SKM-1 treated with dmso at 0.1 percent for 144 hours (cell line): ENCODE measurements around the gene SF3A1.

ENCODE experiments used
- DNase-seq: peaks from one replicate; lab custom pipeline; 2025; ENCODE audit not compliant: unreplicated experiment; lab: John Stamatoyannopoulos, UW

SF3A1 gene

DNA sequence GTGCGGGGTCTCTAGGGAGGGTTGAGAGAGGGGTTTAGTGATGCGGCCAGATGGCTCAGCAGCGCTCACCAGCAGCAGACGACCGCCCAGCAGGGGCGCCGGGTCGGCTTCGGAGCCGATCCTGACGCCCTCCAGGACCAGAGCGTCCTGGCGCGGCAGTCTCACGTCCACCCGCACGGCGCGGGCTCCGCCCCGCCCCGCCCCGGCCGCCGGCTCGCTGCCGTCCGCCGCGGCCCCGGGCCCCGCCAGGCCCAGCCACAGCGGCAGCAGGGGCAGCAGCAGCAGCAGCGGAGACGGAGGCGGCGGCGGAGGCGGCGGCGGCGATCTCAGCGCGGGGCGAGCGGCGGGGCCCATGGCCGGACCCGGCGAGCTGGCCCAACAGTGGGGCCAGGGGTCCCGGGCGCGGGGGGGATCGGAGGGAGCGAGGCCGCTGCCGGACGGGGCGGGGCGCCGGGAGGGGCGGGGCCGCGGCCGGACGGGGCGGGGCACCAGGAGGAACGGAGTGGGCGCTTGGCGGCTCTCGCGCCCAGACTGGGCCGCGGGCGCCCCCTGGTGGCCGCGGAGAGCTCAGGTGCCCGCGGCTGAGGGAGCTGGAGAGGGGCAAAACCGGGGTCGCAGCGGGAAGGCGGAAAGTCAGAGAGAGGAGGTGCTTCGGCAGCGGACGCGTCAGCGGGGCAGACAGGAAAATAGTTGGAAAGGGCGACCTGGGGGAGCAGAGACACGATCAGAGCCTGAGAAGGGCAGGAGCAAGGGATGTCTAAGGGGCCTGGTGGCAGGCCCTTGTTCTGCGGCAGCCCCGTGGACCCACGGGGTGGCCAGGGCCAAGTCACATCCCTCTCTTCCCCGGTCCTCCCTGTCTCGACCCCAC, 30.5 kb upstream of the SF3A1 start, which contains the start of gene RNF215:
RNF215 (minus strand) TSS at position 452 of the 868 bp plus-strand sequence; CDS start at position 354, 98 bp downstream.
- peak; percentile 66 for DNase-seq

DNA sequence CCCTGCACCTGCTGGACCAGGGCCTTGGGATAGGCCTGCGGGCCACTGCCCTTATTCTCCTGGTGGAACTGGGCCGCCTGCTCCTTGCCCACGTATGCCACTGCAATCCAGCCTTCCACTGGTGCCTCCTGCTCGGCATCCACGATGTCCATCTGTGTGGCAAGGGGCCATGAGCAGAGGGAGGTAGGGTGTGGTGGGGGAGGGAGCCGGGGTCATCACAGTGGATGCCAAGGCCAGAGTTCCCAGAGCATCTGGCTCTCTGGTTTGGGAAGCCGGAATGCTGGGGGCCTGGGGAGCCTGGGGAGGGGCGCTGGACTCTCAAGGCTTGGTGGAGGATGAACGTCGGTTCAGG, 29.9 kb upstream of the SF3A1 start:
- no peak for DNase-seq

DNA sequence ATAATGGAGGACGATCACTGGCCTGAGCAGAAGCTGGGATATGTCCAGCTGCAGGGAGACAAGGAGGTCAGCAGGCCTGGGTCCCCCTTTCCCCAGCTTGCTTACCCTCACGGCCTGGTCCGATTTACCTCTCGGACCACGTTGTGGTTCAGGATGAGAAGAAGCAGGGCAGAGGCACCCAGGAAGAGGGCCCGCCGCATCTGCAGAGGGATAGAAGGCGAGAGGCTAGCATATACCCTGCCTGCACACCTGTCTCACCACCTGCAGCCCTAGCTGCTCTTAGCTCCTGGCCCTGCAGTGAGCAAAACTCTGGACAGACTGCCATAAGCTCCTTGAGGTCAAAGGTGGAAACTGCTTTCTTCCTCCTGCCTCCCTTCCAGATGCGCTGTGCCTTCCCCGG, 29.2 kb upstream of the SF3A1 start:
- DNase-seq = no peak

DNA sequence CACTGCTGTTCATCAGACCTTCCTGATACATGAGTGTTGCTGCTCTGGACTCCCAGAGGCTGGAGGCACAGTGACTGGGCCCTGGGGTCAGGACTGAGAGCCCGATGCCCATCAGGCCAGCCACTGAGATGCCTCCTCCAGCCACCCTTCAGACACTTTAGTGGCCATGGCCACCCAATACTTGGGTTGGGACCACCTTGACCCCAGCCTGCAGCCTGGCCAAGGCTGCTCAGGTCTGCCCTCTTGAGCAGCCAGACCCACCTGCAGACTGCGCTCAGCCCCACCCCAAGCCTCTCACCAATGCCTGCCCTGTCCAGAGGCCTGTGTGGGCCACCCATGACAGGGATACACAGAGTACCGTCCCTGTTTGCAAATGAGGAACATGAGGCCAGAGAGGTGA, 26.4 kb upstream of the SF3A1 start:
- no peak for DNase-seq

DNA sequence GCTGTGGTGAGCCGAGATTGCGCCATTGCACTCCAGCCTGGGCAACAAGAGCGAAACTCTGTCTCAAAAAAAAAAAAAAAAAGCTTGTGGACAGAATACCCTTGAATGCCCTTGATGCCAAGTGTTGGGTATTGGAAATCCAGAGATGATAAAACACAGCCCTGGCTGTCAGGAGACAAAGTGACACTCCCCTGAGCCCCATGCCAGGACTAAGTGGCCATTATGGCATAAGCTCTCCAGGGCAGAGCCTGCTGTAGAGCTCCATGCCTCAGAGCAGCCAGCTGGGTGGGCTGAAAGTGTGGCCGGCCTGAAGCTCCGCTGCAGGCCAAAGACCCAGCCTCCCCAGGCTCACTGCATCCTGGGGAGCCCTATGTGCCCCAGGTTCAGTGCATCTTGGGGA, 25.6 kb upstream of the SF3A1 start:
- DNase-seq = no peak

- DNase-seq = no peak
These were observed 24.6 kb upstream of the SF3A1 start for GRCh38 chr22:30381264-30381663.

DNA sequence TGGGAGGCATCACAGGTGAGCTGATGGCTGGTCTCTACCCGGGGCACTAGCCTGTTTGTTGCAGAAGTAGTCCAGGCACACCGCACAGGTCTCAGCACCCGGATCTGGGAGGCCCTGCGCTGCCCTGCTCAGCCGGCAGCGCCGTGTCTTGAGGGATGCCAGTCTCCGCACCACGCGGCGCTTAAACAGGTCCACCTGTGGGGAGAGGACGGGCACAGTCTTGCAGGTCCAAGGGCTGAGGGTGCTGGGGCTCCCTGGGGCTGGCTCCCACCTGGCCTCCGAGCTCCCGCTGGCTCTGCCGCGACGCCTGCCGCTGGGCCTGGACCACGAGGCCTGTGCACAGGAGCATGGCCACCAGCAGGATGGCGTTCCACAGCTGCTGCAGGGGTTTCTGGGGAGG, 23.3 kb upstream of the SF3A1 start:
- DNase-seq = no peak

DNA sequence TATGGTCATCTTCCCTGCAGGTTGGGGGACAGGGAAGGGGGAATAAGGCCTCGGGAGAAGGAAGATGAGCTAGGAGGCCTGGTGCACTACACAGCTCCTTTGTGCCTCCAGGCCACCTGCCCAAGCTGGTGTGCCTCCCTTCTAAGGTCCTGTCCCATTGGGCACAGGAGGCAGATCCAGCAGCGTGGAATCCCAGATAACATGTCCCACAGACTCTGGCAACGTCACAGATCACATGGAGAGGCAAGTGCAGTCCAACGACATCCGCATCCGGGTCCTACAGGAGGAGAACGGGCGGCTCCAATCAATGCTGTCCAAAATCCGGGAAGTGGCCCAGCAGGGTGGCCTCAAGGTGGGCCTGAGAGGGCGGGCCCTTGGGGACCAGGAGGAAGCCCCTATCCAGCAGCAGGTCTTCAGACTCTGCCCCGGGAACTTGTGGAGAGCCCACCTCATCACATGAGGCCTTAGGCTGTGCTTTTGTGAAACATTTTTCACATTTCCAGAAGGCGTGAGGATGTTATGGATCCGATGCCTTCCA, 18.7 kb upstream of the SF3A1 start:
- no peak for DNase-seq

DNA sequence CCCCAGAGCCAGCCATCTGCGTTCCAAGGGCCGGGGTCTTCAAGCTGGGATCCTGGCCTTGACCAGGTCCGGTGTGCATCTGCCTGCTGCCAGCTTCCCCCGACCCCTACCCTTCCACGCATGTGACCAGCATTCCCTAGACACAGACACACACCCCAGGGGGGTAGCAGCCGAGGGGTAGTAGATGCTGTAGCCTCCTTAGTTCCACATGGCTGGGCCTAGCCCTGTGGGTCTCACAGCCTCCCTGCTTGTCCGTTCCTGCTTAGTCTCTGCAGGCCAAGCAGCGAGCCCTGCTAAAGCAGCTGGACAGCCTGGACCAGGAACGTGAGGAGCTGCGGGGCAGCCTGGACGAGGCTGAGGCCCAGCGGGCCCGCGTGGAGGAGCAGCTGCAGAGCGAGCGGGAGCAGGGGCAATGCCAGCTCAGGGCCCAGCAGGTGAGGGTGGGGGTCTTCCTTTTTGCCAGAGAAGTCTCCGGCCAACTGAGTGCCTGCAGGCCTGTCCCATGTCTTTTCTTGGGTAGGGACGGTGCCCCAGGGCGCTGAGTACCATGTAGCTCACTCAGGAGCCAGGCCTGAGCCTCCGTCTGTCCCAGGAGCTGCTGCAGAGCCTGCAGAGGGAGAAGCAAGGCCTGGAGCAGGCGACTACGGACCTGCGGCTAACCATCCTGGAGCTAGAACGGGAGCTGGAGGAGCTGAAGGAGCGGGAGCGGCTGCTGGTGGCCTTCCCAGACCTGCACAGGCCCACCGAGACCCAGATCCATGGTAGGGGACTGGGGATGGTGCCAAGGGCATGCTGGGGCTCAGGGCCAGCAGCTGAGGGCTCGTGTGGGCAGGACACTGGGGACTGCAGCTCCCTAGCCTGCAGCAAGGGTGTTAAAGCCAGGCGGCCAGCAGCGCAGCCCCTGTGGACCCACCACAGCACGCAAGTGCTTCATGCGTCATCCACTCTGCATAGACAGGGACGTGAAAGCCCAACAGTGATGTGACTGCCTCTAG, 16.9 kb upstream of the SF3A1 start:
- DNase-seq = no peak

- DNase-seq = peak; percentile 77
These were observed 16.2 kb upstream of the SF3A1 start for GRCh38 chr22:30372915-30373314.

DNA sequence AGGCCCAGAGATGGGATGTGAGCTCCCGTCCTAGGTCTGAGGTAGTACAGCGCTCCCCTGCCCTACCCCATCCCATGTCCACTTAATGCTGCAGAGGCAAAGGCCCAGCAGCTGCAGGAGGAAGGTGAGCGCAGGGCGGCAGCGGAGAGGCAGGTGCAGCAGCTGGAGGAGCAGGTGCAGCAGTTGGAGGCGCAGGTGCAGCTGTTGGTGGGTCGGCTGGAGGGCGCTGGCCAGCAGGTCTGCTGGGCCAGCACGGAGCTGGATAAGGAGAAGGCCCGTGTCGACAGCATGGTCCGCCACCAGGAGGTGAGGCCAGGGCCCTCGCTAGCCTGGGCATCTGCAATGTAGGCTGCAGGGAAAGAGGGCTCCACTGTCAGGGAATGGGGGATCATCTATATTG, 15.3 kb upstream of the SF3A1 start:
- DNase-seq = no peak

GRCh38 chr22:30371321-30371720, 14.6 kb upstream of the SF3A1 start:
- DNase-seq = no peak

- DNase-seq = no peak
These were observed 14.0 kb upstream of the SF3A1 start for GRCh38 chr22:30370641-30371230.

DNA sequence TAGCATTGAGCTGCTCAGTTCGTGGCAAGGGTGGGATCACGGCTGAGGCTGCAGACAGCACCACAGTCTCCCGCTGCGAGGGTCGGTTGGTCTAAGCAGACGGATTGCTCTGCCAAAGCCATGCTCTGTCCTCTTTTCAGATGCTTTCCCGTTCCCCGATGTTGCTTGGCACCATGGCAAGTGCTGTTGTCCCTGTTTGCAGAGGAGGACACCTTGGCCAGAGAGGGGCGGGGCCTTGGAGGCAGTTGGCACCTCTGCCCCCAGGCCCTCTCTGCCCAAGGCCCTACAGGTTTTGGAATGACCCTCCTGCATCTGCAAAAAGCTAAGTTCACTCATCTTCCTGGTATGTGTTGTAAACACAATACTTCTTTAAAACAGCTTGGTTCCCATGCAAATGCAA, 11.7 kb upstream of the SF3A1 start:
- no peak for DNase-seq

DNA sequence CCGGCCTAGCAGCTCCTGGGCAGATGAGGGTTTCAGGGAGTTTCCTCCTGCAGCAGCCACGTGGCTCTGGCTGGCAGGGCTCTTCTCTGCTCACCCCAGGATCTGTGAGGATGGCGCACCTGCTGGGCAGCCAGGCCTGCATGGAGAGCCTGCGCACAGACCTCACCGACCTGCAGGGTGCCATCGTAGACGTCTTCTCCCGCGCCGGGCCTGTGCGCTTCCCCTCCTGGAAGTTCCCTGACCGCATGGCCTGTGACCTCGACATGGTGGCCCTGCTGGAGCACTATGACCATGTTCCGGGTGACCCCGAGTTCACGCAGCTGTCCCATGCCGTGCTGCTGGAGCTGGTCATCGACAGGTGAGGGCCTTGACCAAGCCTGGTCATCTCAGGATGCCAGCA, 9.2 kb upstream of the SF3A1 start:
- no peak for DNase-seq

GRCh38 chr22:30362651-30363281, 6.1 kb upstream of the SF3A1 start:
- no peak for DNase-seq

DNA sequence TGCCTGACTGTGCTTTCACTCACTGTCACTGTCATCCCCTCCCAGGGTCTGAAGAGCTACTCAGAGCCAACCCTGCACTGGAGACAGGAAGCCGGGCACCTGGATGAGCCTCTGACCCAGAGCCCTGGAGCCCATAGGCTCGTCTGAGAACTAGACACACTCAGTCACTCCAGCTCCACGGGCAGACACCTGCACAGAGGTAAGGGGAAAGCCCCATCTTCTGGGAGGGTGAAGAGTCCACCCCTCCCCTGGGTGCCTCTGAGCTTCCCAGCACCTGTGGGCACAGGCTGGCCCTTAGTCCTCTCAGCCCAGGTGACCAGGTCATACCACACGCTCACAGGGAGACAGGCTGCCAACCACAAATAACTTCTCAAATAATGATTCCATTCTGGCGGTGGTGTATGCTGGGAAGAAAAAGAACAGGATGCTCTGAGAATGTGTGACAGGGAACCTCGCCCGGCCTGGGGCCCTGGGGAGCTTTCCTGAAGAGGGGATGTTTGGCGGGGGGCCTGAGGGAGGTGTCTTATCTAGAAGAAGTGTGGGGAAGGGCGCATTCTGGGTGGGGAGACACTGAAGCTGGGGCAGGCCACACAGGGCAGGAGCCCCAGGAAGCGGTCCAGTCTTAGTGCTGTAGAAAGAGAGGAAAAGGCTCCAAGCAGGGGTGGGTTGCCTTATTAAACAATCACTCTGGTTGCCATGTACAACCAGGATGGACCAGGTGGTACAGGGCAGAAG, 5.4 kb upstream of the SF3A1 start:
- DNase-seq = no peak

- DNase-seq = no peak
These were observed 1.8 kb upstream of the SF3A1 start for GRCh38 chr22:30358541-30358940.

DNA sequence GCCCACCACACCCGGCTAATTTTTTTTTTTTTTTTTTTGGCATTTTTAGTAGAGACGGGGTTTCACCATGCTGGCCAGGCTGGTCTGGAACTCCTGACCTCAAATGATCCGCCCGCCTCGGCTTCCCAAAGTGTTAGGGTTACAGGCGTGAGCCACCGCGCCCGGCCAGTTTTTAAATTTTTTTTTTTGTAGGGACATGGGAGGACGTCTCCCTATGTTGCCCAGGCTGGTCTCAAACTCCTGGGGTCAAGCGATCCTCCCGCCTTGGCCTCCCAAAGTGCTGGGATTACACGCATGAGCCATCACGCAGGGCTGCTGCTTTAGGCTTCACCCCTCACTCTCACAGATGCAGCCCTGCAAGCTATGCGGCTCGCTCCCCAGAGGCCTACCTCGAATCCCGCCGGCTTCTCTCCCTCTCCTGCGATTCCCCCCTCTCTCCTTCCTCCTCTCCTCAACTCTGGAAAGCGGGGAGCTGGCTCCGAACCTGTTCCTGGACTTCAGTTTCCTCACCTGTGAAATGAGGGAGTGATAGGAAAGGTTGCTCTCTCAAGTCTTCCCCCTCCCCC, 1.0 kb upstream of the SF3A1 start:
- no peak for DNase-seq

GRCh38 chr22:30357236-30357570, 509 bp upstream of the SF3A1 start:
- DNase-seq = no peak
